IMR-90 (cell line): ENCODE results near the gene ABCC3. TPM values are rescaled to one million over a fixed set of nuclear protein-coding genes. Genes with fewer than 3 reads are reported as not detected.

ENCODE experiments used
- RCOR1 ChIP-seq: IDR thresholded peaks from 2 replicates; pipeline ENCODE4 v1.6.1; 2012; ENCODE audit warnings: mild to moderate bottlenecking, low read length, improper control_type of control experiment; ENCODE audit not compliant: insufficient replicate concordance
- USF2 ChIP-seq: fragments of 150-350 bp; IDR thresholded peaks from 2 replicates; pipeline ENCODE4 v1.6.1; 2017; ENCODE audit warnings: mild to moderate bottlenecking, antibody characterized with exemption, low read length, low read depth
- polyA plus RNA-seq, 3 experiments: library from polyadenylated mRNA; depleted of rRNA; stranded (reverse); fragments of >200 nt; gene quantifications; 2 replicates each; pipeline ENCODE4 v1.2.3, GENCODE V29; 2012; ENCODE audit warnings: low replicate concordance in 1 of 3
- total RNA-seq: library from RNA; depleted of rRNA; stranded (reverse); fragments of >200 nt; gene quantifications from 2 replicates; pipeline ENCODE4 v1.2.3, GENCODE V29; 2012

ABCC3 gene
- total and polyA plus RNA-seq, 2 of the 4 experiments (the other 2 are of a cell fraction), result 3.2 to 6.6 TPM

DNA sequence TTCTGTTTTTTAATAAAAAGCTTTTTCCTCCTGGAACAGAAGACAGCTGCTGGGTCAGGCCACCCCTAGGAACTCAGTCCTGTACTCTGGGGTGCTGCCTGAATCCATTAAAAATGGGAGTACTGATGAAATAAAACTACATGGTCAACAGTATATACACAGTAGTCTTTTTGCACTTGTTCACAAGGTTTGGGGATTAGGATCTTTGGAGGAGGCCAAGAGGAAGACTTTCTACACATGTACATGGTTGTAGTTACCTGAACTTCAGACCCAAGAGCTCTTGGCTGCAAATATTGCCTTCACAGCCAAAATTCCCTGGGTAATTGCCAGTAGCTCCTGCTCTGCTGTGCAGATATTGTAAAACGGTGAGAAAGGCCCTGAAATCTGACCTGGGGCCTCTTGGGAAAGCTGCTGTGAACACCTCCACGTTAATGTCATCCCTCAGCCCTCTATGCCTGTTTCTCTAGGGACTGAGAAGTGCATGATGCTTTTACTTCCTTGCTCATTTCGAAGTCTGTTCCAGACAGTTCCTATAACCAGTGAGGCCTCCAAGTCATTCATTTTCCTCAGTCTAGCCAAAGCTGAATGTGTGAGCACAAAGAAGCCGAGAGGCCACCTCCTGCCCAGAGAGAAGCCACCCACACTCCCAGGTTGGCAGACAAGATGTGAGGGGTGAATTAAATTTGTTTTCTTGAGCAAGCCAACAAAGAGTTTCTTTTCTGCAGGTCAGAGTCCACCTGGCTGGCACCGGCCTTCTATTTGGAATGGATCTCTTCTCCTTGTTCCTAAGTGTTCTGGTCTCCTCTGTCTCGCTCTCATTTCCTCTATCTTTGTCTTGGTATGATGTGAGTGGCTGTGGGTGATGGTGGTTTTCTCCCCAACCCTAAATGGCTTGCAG is 57.1 kb downstream of the ABCC3 start (continued):
- TF ChIP-seq USF2 (no peak), RCOR1 (no peak)
